ENCODE measurements around the gene BUD31. TPM values are rescaled to one million over a fixed set of nuclear protein-coding genes. Genes with fewer than 3 reads are reported as not detected.

Gene BUD31
- total and polyA plus RNA-seq, 2 of the 8 experiments (the other 6 are each of a cell fraction or from before 2014, with no cell fraction given), result 46.7 to 114 TPM

DNA sequence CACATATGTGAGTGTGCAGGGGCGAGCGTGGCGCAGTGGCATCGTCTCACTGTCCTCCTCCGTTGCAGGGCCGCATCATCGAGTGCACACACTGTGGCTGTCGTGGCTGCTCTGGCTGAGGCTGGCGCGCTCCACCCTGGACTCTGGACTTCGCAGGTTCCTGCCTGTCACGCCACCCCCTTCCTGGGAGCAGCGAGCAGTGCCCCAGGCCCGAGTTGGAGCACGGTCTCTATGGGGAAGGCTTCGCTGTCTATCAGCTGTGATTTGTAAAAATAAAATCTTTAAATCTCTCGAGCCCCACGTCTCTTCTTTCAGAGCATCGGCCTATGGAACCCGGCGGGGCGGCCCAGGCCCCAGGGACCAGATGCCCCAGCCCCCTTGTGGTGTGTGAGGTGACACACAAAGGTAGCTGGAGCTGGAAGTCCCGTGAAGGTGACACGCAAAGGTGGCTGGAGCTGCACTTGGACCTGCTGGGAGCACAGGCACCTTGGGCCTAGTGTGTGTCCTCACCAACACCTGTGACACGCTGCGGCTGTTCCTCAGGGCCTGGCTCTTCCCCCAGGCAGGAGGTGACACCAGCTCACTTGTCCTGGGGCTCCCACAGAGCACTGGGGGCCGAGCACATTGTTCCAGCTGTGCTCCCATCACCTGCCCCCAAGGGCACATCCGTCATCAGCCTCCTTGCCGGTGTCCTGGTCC lies 10.7 kb downstream of the BUD31 start:
- Histone ChIP-seq H3K9ac (replicated peaks in 1 of 4; ENCODE audit: extremely low read depth in 1 of 4, low read depth in 3 of 4, low read length in 3 of 4) (no peak overlapping the region), H3K23me2 (ENCODE audit: low read depth, low read length) (no peaks in the 10 kb centered on the region), H3K27ac (ENCODE audit: low read depth, low read length) (no peak overlapping the region), H3K4me1 (replicated peaks in 1 of 4; ENCODE audit: control insufficient read depth in 3 of 4, insufficient read depth in 4 of 4, low read length in 3 of 4) (no peaks in the 10 kb centered on the region; a peak in 1 of 7 replicates), H2BK120ac (replicated peaks; ENCODE audit: low read depth, low read length) (no peak overlapping the region), H2AK5ac (ENCODE audit: low read depth, low read length) (no peak overlapping the region), H2AFZ (ENCODE audit: low read length) (no peak overlapping the region), H3K27me3 (replicated peaks in 1 of 4; ENCODE audit: control insufficient read depth in 3 of 4, extremely low read depth in 1 of 4, insufficient read depth in 3 of 4, low read length in 3 of 4) (no peaks in the 10 kb centered on the region; a peak in 1 of 7 replicates), H3K79me2 (ENCODE audit: control insufficient read depth in 1 of 2, insufficient read depth in 2 of 2, low read length in 2 of 2) (no peaks in the 10 kb centered on the region), H2BK12ac (ENCODE audit: low read depth, low read length) (no peak overlapping the region), H3K9me3 (ENCODE audit: insufficient read depth in 2 of 2, low read depth in 1 of 2, low read length in 1 of 2) (no peaks in the 10 kb centered on the region), H3K18ac (ENCODE audit: extremely low read depth, low read length) (no peak overlapping the region), H4K20me1 (replicated peaks in 1 of 2; ENCODE audit: control insufficient read depth in 1 of 2, insufficient read depth in 2 of 2, low read length in 2 of 2) (peaks cover 3 to 18% of the 10 kb centered on the region in 2 experiments), H3K56ac (replicated peaks; ENCODE audit: insufficient read length, low read depth, low read length) (no peak overlapping the region), H3K79me1 (ENCODE audit: low read depth, low read length) (no peaks in the 10 kb centered on the region; the same call in none of the 2 replicates), H4K5ac (ENCODE audit: insufficient read length, low read depth, low read length) (no peak overlapping the region), H4K8ac (ENCODE audit: extremely low read depth, insufficient read depth, low read length) (no peak overlapping the region; the same call in 1 of the 2 replicates), H2BK5ac (ENCODE audit: low read depth, low read length) (no peak overlapping the region), H3K23ac (ENCODE audit: insufficient read length) (no peak overlapping the region), H3K36me3 (ENCODE audit: control insufficient read depth in 2 of 4, insufficient read depth in 4 of 4, low read length in 3 of 4) (peaks cover 23 to 72% (median 52%) of the 10 kb centered on the region in 4 experiments), H3K4me3 (ENCODE audit: extremely low read depth in 1 of 4, insufficient read depth in 2 of 4, low read depth in 3 of 4, low read length in 4 of 4) (no peak overlapping the region), H3K14ac (ENCODE audit: insufficient read length) (no peak overlapping the region), H2BK15ac (ENCODE audit: low read length) (no peak overlapping the region), H2BK20ac (ENCODE audit: low read length) (no peak overlapping the region), H3K4me2 (ENCODE audit: insufficient read depth in 1 of 2, low read depth in 2 of 2, low read length in 2 of 2) (no peak overlapping the region), H3K4ac (replicated peaks; ENCODE audit: insufficient read length, low read depth, low read length) (no peak overlapping the region), H4K91ac (replicated peaks; ENCODE audit: insufficient read length, low read length) (no peak overlapping the region)
- WGBS, 2 experiments (ENCODE audit: extremely low coverage in 1 of 2, insufficient coverage in 1 of 2, insufficient read length in 1 of 2, insufficient replicate concordance in 2 of 2, low coverage in 1 of 2, low lambda C conversion rate in 2 of 2, missing lambda C conversion rate in 1 of 2), result 97% methylated on average over 29 of the region's 29 CpGs; no CpG with 5 or more reads in 1 of the 2 experiments
- FAIRE-seq (no peak), DNase-seq (ENCODE audit: low read depth in 1 of 2, low spot score in 2 of 2) (no peak)
- ChIA-PET POLR2A (ENCODE audit: partially characterized antibody) (interaction anchor here (0.9 to 5.1 kb wide), 9 partner anchors 10 to 67 kb away, joined by 3 to 32 read pairs (median 9); partner anchors contain the start of genes BUD31, CPSF4, PDAP1 and PTCD1), CTCF (ENCODE audit: partially characterized antibody) (interaction anchor here (0.7 to 2.3 kb wide), 6 partner anchors 11 to 54 kb away, joined by 3 to 8 read pairs (median 3); partner anchors contain the start of genes BUD31 and PDAP1)
- TF ChIP-seq RAD21 (IDR thresholded peaks at IDR 0.05 in 1 of 2, conservative IDR thresholded peaks at IDR 0.05 in 1 of 2; ENCODE audit: low read depth in 2 of 2, low read length in 2 of 2) (no peak), SRF (IDR thresholded peaks at IDR 0.05; ENCODE audit: low read depth, low read length) (no peak), CREB1 (IDR thresholded peaks at IDR 0.05) (no peak), GABPA (IDR thresholded peaks at IDR 0.05; ENCODE audit: borderline replicate concordance, insufficient read depth, low read length) (no peak), POLR2AphosphoS5 (IDR thresholded peaks at IDR 0.05; ENCODE audit: low read depth, low read length) (peak; percentile 25), KDM5A (IDR thresholded peaks at IDR 0.05; ENCODE audit: low read length) (no peak)
